Mesodermal cell (in vitro differentiated cells): Measurements from ENCODE around the gene ME1.
"Not testable (repeated sequence)": the region's sequence is repeated elsewhere in the genome, so short reads cannot be mapped to it uniquely, and the experiment has no call there.

Source experiments
- H3K27ac ChIP-seq: 2 replicates; pipeline ENCODE4 v1.7.0; 2013; ENCODE audit warnings: mild to moderate bottlenecking, low read depth, low read length, moderate library complexity; ENCODE audit not compliant: severe bottlenecking
- H3K36me3 ChIP-seq: 2 replicates; pipeline ENCODE4 v1.7.1; 2013; ENCODE audit warnings: mild to moderate bottlenecking, low read length, moderate library complexity; ENCODE audit not compliant: control insufficient read depth, insufficient read depth
- H3K4me1 ChIP-seq: one replicate; pipeline ENCODE4 v1.7.1; 2013; ENCODE audit warnings: mild to moderate bottlenecking, low read length; ENCODE audit not compliant: insufficient read depth, control insufficient read depth, poor library complexity, severe bottlenecking
- H3K4me3 ChIP-seq: 2 replicates; pipeline ENCODE4 v1.7.0; 2013; ENCODE audit warnings: low read length, control low read depth, mild to moderate bottlenecking; ENCODE audit not compliant: insufficient read depth, poor library complexity, severe bottlenecking; ENCODE audit errors: extremely low read depth
- H3K9me3 ChIP-seq: 2 replicates; pipeline ENCODE4 v1.7.1; 2013; ENCODE audit warnings: mild to moderate bottlenecking, low read length, moderate library complexity; ENCODE audit not compliant: control insufficient read depth
- WGBS, 2 experiments: methylation state at CpG; one replicate each; pipeline ENCODE4 v1.1.5; 2013; ENCODE audit warnings: missing lambda C conversion rate in 2 of 2; ENCODE audit not compliant: insufficient coverage in 2 of 2; 5-methylcytosine and 5-hydroxymethylcytosine counted together

ME1 gene

DNA sequence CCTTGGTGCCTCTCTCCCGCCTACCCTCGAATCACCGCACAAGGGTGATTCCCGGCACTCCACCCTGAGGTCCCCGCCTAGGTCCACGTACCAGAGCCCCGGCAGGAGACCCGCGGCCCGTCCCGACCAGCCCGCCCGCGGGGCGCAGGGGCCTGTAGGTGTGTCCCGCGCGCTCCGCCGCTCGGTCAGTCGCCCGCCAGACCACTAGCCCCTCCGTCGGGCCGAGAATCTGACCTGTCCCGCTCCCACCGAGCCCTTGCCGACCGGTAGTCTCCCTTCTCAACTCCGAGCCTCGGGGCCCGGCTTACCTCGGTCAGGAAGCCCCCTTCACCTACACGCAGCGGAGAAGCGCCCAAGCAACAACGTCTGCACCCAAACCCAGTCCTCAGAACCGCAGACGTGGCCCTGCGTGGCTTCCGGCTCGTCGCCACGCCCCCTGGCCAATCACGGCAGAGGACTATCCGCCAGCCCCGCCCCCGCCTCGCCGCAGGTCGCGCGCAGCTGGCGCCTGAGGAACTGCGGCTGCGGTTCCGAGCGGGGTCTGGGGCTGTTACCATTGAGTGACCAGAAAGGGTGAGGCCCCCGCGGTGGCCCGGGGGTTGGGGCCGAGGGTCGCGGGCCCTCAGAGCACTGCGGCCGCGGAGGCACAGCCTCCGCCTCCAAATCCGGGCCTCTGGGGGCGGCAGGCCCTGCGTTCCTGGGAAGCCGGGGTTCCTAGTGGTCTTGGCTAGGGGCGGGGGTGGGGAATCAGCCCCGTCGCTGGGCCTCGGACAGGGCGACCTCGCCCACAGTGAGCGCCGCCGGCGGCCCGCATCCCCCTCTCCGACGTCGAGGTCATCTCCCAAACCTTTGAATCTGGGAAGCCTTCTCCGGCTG, 237.7 kb downstream of the ME1 start, which contains the start of the genes PGM3 and RWDD2A:
Gene PGM3, minus strand, starts transcription at position 395 of the 876 bp plus-strand sequence. CDS start 2,253 bp downstream, outside the sequence.
Gene RWDD2A, plus strand, starts transcription at position 487 of the 876 bp plus-strand sequence. CDS start 1,095 bp downstream, outside the sequence.
- Histone ChIP-seq H3K27ac (peak within 1 kb of the TSS; percentile 91), H3K36me3 (peaks cover 64% of the 10 kb centered on the region)
- 0 to 1% methylated on average over 65 to 86 of the region's 88 CpGs for WGBS, 2 experiments

GRCh38 chr6:83192456-83192855, 238.4 kb downstream of the ME1 start:
- 0% methylated on average over 4 of the region's 4 CpGs for WGBS, 2 experiments
- Histone ChIP-seq H3K36me3 (peaks cover 65% of the 10 kb centered on the region), H3K27ac (peak overlapping the region; percentile 91), H3K4me1 (peaks cover 8% of the 10 kb centered on the region), H3K9me3 (no peaks in the 10 kb centered on the region), H3K4me3 (peak overlapping the region; percentile 90)

More for the DNA sequence above, 237.7 kb downstream of the ME1 start, which contains the start of the genes PGM3 and RWDD2A:
- Histone ChIP-seq H3K9me3 (no peaks in the 10 kb centered on the region), H3K4me3 (peak within 1 kb of the TSS; percentile 90), H3K4me1 (peaks cover 8% of the 10 kb centered on the region)

- peaks cover 65% of the 10 kb centered on the region for H3K36me3 ChIP-seq
- H3K27ac ChIP-seq, result not testable (repeated sequence)
- 94 to 96% methylated on average over 8 to 15 of the region's 18 CpGs for WGBS, 2 experiments
Observed at GRCh38 chr6:83191974-83192373, 238.9 kb downstream of the ME1 start.

DNA sequence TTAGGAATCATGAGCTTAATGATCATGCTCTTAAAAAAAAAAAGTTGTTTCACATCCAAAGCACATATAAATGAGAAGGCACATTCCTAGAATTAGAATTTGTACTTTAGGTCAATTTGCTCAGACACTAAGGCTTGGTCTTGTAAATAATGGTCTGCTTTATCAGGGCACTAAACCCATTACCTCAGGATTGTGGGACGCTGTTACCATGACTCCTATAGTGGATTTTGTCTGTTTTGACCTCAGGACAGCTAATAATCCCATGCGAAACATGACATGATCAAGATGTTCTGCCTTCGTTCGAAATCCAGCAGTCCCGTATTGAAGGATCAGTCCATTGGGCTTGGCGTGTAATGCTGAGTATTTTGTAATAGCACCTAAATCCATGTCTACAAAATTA, 240.2 kb downstream of the ME1 start:
- Histone ChIP-seq H3K4me1 (peaks cover 8% of the 10 kb centered on the region), H3K9me3 (no peaks in the 10 kb centered on the region), H3K36me3 (peaks cover 61% of the 10 kb centered on the region), H3K4me3 (peak overlapping the region; percentile 19), H3K27ac (no peak overlapping the region)
- WGBS, 2 experiments, result 96 to 100% methylated on average over 1 to 5 of the region's 6 CpGs

More at GRCh38 chr6:83191974-83192373, 238.9 kb downstream of the ME1 start:
- H3K4me3 ChIP-seq, result peak overlapping the region; percentile 90
- H3K9me3 ChIP-seq, H3K4me1 ChIP-seq: not testable (repeated sequence)

GRCh38 chr6:83188501-83188900, 242.3 kb downstream of the ME1 start:
- H3K36me3 ChIP-seq, result peaks cover 72% of the 10 kb centered on the region
- no peaks in the 10 kb centered on the region for H3K9me3 ChIP-seq
- no peak overlapping the region for H3K4me3 ChIP-seq
- H3K4me1 ChIP-seq, result peaks cover 14% of the 10 kb centered on the region
- WGBS, 2 experiments, result 84 to 85% methylated on average over 1 to 3 of the region's 3 CpGs
- no peak overlapping the region for H3K27ac ChIP-seq

- peaks cover 86% of the 10 kb centered on the region for H3K36me3 ChIP-seq
- 94% methylated on average over 2 of the region's 2 CpGs; no CpG with 5 or more reads in 1 of the 2 experiments for WGBS, 2 experiments
- H3K4me1 ChIP-seq, result peaks cover 14% of the 10 kb centered on the region
- no peak overlapping the region for H3K4me3 ChIP-seq
- no peaks in the 10 kb centered on the region for H3K9me3 ChIP-seq
- H3K27ac ChIP-seq, result no peak overlapping the region
Observed at GRCh38 chr6:83185096-83185495, 245.8 kb downstream of the ME1 start.

DNA sequence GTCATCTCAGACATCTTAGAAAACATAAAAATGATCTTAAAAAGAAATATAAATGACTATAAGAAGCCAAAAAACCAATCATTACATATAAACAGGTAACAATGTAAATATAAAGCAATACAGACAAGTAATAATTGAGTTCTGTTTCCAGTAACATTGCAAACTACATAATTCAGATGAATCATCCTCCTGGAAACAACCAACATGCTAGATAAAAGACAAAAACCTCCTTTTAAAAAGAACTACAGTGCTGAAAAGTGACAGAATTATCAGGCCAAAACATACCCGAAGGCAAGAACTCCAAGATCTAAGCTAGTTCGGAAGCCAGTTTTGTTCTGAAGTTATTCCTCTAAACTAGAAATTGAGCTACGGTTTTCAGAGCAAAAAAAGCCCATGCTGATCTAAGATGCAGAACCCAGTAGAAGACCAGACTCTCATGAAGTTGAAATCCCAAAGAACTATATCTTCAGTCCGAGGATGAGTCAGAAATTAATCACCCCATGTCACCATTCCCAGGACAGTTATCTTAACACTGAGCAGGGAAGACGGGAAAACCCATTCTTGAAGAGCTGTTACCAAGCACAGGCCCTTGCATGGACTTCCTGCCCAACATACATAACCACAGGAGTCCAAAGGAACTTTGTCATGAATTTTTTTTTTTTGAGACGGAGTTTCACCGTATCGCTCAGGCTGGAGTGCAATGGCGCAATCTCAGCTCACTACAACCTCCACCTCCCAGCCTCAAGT, 247.6 kb downstream of the ME1 start:
- peaks cover 82% of the 10 kb centered on the region for H3K36me3 ChIP-seq
- H3K27ac ChIP-seq, result peak overlapping the region; percentile 88
- H3K4me1 ChIP-seq, result peaks cover 14% of the 10 kb centered on the region
- H3K9me3 ChIP-seq, result no peaks in the 10 kb centered on the region
- WGBS, 2 experiments, result 78 to 92% methylated on average over 4 to 8 of the region's 9 CpGs
- H3K4me3 ChIP-seq, result no peak overlapping the region

DNA sequence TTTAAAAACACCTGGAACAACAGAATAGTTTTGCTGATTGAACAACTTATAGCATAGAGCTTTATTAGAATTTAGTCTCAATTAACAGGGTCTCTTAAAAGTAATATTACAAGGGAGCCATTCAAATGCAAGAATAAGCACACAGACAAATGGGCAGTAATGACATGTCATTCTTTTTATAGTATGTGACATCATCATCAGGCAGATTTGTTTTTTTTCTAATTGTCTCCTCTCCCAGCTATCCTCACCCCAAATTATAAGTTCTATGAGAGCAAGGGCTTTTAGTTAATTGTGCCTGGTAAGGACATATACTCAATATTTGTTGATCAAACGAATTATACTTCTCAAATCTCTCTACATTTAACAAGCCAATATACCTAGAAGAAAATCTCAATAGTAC, 248.7 kb downstream of the ME1 start:
- Histone ChIP-seq H3K27ac (no peak overlapping the region), H3K4me1 (peaks cover 14% of the 10 kb centered on the region), H3K9me3 (no peaks in the 10 kb centered on the region), H3K36me3 (peaks cover 82% of the 10 kb centered on the region), H3K4me3 (no peak overlapping the region)
- no CpG with 5 or more reads among the region's 1 CpG for WGBS, 2 experiments

DNA sequence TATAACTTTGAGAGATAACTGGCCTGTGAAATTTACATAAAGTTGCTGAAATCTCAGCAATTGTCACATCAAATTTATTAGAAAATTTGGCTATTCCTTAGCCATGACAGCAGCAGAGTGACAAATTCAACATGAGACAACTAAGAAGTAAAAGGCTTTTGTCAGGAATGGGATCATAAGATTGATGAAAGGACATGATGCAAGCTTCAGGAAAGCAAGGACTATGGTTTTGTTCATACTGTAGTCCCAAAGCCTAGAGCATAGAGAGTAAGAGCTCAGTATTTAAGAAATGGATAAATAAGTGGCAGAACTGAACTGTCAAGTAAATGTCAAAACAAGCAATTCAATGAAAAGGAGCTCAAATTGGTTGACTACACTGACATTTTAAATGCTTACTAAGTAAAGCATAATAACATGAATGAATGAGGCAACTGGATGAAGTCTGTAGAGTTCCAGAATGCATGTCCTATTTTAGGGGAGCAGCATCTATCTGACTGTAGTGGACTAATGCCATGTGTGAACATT, 250.4 kb downstream of the ME1 start:
- Histone ChIP-seq H3K27ac (no peak overlapping the region), H3K4me1 (peaks cover 14% of the 10 kb centered on the region), H3K4me3 (no peak overlapping the region), H3K9me3 (no peaks in the 10 kb centered on the region), H3K36me3 (peaks cover 83% of the 10 kb centered on the region)

GRCh38 chr6:83176246-83176645, 254.6 kb downstream of the ME1 start:
- Histone ChIP-seq H3K27ac (no peak overlapping the region), H3K4me1 (no peaks in the 10 kb centered on the region), H3K9me3 (no peaks in the 10 kb centered on the region), H3K36me3 (peaks cover 91% of the 10 kb centered on the region), H3K4me3 (no peak overlapping the region)
- WGBS, 2 experiments, result 96 to 97% methylated on average over 4 of the region's 4 CpGs
